ENCODE measurements around the gene NNAT.
"Not testable (repeated sequence)": the region's sequence is repeated elsewhere in the genome, so short reads cannot be mapped to it uniquely, and the experiment has no call there.

Gene NNAT

DNA sequence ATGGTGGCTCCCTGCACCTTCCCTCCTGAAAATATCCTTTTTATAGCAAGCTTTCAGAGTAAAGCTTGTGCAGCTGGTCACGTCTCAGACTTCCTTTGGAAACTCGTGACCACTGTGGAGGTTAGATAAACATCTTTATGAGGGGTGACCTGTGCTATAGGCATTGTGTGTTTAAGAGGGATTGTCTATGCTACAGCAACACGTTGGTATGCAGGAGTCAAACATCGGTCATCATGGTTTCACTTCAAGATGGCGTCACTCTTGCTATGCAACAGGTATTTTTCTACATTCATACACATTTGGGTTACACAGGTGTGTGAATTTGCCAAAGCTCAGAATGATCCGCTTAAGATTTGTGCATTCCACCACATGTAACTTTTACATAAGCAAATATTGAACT, 21.2 kb downstream of the NNAT start:
- DNase-seq, result no peak

DNA sequence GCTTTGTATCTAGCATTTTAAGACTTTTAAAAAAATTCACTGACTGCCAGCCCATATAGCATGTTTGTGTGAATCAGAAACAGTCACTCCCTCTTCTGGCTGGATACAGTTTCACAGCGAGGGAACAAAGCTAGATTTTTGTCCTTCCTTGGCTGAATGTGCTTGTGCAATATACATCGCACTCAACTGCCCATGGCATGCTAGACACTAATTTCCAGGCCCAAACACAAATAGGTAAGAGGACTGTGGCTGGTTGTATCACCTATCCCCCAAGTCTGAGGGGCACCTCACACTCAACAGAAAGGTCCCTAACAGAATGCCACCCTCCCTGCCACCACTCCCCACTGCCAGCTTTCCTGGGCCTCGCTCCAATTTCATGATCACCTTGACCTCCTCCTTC, 22.8 kb downstream of the NNAT start:
- no peak for DNase-seq

DNA sequence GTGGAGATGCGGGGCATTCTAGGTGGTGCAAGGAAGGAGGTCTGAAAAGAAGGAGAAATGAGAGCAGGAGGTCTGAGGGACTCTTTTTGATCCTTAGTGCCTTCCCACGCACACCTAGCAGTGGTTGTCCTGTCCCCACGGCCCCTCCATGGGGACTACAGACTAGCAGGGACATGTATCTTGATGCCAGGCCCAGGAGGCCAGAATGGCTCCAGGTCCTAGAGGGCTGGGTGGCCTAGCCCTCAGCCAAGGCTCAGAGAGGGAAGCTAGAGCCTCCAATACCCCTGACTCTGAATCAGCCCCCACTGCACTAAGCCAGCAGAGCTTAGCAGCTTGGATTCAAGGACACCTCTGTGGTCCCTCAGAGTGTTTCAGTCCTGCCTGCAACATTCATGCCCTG, 23.3 kb downstream of the NNAT start:
- no peak for DNase-seq

DNA sequence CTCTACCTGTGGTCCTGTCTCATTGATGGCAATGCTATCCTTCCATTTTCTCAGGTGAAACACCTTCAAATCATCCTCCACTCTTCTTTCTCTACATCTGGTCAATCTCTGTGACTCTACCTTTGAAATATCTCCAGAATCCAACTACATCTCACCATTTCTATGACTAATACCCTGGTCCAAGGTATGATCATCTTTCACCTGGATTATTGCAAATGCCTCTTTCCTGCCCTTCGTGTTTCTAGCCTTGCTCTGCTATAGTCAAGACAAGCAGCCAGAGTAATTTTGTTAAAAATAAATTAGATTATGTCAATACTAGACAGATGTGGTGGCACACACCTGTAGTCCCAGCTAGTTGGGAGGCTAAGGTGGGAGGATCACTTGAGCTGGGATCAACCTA, 24.5 kb downstream of the NNAT start:
- no peak for DNase-seq

DNA sequence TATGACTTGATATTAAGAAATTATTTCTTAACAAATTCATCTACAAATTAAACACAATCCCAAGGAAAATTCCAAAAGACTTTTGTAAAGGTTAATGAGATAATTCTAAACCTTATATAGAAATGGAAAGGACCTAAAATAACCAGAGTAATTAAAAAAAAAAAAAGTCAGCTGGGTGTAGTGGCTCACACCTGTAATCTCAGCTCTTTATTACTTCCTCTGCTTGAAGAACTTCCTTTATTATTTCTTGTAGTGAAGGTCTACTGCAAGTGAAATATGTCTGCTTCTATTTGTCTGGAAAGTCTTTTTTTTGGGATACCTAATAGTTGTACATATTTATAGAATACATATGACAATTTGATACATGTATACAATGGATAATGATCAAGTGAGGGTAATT, 26.9 kb downstream of the NNAT start:
- no peak for DNase-seq

DNA sequence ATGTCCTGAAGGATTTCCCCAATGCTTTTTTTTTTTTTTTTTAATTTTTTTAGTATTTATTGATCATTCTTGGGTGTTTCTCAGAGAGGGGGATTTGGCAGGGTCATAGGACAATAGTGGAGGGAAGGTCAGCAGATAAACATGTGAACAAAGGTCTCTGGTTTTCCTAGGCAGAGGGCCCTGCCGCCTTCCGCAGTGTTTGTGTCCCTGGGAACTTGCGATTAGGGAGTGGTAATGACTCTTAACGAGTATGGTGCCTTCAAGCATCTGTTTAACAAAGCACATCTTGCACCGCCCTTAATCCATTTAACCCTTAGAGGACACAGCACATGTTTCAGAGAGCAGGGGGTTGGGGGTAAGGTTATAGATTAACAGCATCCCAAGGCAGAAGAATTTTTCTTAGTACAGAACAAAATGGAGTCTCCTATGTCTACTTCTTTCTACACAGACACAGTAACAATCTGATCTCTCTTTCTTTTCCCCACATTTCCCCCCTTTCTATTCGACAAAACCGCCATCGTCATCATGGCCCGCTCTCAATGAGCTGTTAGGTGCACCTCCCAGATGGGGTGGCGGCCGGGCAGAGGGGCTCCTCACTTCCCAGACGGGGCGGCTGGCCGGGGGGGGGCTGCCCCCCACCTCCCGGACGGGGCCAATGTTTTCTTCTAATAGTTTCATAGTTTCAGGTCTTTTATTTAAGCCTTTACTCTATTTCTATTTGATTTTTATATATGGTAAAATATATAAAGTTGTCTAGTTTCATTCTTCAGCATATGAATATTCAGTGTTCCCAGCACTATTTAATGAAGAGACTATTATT, 29.3 kb downstream of the NNAT start:
- not testable (repeated sequence) for DNase-seq

DNA sequence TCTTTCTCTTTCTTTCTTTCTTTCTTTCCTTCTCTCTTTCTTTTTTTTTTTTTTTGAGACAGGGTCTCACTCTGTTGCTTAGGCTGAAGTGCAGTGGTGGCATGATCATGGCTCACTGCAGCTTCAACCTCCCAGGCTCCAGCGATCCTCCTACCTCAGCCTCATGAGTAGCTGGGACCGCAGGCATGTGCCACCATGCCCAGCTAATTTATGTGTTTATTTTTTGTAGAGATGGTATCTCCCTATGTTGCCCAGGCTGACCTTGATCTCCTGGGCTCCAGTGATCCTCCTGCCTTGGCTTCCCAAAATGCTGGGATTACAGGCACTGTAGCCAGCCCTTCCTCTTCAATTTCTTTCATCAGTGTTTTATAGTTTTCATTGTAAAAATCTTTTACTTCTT, 30.6 kb downstream of the NNAT start:
- not testable (repeated sequence) for DNase-seq

DNA sequence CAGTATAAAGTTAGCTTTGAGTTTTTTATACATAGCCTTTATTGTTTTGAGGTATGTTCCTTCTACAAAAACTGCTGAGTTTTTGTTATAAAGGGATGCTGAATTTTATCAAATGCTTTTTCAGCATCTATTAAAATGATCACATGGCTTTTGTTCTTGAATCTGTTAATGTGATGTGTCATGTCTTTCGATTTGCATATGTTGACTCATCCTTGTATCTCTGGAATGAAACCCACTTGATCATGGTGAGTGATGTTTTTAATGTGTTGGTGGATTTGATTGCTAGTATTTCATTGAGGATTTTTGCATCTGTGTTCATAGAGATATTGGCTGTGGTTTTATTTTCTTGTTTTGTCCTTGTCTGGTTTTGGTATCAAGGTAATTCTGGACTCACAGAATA, 31.4 kb downstream of the NNAT start:
- peak; percentile 38 for DNase-seq

DNA sequence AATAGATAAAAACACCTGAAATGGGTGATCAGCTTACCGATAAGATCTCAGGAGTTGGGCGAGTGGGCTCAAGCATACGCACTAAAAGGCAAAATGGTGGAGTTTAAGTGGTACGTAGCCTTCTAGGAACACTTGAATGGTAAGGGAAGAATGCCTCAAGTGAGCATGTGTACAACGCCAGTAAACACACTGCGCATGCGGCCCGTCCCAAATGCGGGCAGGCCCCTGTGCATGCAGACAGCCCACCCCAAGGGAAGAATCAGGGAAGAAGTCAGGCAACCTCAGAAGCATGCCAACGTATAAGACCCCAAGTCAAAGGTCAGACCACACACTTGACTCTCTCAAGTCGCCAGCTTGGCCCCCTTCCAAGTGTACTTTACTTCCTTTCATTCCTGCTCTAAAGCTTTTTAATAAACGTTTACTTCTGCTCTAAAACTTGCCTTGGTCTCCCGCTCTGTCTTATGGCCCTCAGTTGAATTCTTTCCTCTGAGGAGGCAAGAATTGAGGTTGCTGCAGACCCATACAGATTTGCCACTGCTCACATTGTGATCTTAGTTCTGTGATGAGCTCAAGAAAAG, 33.8 kb downstream of the NNAT start:
- not testable (repeated sequence) for DNase-seq

DNA sequence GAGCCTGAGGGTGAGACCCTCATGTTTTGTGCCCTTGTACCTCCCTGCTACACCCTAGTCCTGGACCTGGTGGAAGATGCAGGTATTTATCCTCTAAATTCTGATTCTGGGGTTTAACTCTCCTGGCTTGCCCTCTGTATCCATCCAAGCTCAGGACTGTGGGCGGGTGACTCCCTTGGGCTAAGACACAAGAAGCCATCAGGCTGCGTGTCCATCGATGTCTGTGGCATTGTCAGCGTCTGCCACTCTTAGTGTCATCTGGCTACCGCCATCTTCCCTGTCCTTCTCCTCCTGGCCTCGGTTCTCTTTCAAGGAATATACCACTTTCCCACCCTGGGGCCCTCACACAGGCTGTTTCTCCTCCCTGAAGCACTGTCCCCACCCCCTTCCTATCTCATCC, 35.5 kb downstream of the NNAT start:
- DNase-seq, result no peak

DNA sequence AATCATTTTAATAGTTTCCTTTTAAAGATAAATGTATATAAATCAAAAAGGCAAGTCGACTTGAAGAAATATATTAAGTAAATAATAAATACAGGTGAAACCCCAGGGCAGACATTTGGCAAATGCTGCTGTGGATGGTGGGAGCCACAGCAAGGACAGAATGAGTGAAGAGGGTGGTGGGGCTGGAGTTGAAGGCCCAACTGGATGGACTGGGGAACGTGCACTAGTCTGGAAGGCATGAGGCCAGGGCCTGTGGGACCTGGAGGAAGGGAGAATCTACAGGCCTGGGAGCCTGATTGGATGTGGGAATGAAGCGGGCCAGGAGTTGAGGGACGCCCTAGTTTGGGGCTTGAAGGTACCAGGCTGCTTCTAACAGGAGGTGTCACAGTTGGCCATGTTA, 37.3 kb downstream of the NNAT start:
- no peak for DNase-seq

DNA sequence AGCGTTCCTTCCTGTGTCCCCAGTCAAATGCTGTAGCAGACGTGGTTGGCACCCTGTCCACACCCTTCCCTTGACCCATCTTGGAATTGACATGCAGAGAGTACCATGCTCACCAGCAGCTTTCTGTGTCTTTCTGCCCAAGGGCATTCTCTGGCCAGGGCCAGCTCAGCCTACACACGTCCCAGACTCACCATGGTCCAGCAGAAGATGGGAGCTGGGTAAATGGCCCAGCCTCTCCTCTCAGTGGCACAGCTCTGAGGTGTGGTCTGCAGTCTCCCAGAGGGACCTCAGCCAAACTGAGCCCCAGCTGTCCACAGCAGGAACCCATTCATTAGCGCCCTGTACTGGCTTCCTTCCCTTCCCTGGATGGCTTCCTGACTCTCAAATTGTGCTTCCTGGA, 37.7 kb downstream of the NNAT start:
- no peak for DNase-seq

DNA sequence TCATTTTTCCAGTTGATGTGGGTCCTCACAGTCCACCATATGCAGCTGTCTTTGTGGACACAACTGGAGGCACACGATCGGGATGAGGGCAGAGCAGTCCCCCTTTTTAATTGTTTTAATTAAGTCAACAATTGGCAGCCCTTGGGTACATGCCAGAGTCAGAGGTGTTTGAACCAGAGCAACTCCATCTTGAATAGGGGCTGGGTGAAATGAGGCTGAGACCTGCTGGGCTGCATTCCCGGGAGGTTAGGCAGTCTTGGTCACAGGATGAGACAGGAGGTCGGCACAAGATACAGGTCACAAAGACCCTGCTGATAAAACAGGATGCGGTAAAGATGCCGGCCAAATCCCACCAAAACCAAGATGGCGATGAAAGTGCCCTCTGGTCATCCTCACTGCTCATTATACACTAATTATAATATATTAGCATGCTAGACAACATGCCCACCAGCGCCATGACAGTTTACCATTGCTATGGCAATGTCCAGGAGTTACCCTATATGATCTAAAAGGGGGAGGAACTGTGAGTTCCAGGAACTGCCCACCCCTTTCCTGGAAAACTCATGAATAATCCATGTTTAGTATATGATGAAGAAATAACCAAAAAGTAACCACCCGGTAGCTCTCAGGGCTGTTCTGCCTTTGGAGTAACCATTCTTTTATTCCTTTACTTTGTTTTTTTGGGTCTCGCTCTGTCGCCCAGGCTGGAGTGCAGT, 38.4 kb downstream of the NNAT start:
- DNase-seq, result no peak

DNA sequence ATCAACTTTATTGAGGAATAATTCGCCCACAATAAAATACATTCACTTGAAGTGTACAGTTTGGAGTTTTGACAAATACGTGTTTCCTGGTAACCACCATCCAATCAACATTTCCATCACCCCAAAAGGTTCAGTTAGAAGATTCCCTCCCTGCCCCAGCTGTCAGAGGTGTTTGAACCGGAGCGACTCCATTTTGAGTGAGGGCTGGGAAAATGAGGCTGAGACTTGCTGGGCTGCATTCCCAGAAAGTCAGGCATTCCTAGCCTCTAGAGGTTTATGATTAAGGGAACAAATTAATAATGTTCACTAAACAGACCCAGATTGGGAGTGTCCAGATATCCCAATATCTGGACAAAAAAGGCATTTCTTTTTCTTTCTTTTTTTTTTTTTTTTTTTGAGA, 39.6 kb downstream of the NNAT start:
- DNase-seq, result no peak

DNA sequence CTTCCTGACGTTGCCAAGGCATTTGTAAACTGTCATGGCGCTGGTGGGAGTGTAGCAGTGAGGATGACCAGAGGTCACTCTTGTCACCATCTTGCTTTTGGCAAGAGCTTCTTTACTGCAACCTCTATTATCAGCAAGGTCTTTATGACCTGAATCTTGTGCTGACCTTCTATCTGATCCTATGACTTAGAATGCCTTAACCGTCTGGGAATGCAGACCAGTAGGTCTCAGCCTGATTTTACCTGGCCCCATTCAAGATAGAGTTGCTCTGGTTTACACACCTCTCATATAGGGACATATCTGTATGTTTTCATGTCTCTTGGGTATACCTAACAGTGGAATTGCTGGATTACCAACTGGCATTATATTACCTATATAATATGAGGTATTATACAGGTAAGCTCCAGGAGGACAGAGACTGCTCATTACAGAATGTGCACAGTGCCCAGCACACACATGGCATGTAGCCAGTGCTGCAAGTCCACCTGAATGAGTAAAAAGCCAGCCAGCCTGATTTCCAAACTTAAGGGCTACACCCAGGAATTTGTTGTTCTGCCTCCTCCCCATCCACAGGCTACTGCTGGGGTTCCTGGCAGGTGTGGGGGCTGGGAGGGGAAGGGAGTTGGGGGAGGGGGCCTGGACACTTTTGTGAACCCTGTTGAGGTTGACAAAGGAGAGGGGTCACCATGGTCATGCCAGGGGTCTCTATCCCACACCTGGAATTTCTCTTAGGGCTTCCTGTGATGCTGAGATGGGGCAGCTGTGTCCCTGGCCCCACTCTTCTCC, 41.8 kb downstream of the NNAT start:
- no peak for DNase-seq

DNA sequence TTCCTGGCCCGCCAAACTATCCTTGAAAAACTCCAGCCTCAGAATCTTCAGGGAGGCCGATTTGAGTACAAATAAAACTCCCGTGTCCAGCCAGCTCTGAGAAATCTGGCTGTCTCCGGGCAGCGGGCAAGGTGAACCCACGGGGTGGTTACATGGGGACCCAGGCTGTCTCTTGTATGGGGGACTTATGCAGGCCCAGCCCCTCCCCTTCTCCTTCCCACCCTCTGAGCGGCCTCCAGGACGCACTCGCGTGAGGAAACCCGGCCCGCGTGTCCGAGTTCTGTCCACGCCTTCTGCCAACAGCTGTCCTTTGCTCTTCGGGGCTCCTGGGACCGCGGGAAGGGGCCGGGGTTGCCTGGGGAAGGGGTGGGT, 43.0 kb downstream of the NNAT start:
- DNase-seq, result no peak

DNA sequence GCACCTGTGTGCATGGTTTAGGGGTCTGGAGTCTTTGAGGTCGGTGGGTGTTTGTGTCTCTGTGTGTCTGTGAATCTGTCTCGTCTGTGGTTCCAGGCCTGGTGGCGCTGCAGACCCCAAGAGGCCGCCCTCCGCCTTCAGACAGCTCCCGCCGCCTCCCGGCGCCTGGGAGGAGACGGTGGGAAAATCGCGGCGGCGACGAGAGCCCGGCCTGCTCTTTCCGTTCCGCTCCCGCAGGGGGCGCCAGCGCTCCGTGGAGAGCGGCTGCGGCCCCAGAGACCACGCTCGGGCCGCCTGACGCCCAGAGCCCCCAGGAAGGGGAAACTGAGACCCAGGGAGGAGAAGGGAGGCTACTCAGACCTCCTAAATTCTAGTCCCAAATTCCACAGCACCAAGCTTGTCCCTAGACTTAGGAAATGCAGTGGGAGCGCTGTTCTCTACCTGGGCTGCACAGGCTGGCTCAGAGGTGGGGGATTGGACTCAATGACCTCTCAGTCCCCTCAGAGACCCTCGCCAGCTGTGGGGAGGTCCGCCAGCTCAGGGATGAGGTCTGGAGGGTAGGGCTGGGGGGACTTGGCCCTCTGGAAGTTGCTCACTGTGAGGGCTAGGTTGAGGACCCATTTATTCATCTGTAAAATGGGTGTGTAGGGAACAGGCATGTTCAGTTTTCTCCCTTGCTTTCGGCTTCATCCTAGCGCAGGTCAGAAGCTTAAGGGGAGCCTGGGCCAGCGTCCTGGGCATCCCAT, 43.5 kb downstream of the NNAT start:
- peak; percentile 5 for DNase-seq

DNA sequence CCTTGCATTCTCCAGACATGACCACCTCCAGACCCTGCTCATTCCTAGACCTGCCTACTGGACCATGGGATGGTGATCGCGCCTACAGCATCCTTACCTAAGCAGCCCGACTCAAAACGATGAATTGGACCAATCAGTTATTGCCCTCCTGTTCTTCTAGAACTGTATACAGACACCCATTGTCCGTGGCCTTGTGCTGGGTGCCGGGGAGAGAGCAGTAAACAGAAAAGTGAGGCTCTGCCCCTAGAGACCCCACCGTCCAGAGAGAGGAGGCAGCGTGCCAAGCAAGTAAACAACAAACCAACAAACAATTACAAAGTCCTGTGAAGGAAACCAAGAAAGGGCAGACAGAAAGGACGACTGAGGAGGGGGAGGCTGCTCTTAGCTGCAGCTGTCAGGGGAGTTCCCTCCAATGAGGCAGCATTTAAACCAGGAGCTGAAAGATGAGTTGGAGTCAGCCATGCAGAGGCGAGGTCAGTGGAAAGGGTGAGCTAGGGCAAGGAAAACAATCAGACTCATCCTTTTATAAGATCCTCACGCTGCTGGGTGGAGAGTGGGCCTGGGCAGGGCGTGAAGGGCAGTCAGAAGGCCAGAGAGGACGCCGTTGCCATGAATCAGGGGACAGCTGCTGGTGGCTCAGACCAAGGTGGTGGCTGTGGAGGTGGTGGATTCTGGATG, 44.2 kb downstream of the NNAT start:
- DNase-seq, result no peak

DNA sequence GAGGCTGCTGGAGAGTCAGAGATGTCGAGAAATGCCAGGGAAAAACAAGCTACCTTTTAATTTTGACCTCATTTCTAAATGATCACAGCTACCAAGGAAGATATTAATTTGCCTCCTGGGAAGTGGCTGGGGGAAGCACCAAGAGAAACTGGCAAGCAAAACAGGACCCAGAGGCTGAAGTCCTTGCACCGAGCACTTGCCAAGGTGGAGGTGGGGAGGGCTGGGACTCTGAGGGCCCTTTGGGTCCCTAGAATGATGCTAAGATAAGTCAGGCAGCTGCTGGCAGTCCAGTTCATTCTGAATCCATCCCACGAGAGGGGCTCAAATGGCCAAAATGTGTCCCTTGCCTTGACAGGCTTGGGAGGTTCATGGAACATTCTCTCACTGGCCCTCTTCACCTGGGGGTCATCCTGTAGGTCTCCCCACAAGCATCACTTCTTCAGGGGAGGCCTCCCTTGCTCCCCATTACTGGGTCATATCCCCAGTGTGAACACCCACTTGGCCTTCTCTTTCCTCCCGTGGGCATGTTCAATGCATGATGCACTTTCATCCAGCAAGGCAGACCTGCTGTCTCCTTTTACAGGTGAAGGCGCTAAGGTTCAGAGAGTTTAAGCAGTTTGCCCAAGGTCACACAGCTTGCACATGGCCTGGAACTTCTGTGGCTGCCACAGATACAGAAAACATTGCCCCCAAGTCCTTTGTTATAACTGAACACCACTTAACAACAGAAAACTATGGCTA, 45.7 kb downstream of the NNAT start:
- DNase-seq, result no peak

DNA sequence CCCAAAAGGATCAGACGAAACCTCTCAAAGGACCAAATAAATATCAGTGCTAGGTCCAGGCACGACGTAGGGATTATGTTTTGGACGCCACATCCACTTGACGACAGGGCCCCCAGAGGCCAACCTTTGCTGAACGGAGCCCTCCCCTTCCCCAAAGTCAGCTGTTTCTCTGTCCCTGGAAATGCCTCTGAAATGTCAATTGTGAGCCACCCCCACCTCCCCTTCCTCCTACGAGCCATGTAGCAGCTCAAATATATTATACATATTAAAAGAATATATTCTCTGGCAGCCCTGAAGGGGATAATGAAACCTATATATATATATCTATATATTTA, 46.2 kb downstream of the NNAT start:
- DNase-seq, result no peak

All from fibroblast of upper back skin (primary cell).